ENCODE results near the gene DNM1L.

DNM1L gene

DNA sequence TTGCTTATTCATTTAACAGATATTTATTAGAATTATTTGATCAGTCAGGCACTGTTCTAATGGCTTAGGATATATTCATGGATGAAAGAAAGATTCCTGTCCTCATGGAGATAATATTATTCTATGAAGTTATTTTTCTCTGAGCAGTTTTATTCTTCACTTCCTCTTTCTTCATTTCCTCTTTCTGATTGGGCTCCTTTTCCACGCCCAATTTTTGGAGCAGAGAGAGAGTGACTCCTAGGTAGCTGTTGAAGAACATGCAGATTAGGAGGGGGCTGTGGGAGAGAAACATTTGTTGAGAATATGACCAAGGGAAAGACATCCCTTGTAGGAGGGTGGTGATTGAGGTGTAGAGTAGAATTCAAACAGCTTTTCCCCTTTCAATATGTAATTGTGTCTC, 82.6 kb downstream of the DNM1L start:
- DNase-seq: no peak

DNA sequence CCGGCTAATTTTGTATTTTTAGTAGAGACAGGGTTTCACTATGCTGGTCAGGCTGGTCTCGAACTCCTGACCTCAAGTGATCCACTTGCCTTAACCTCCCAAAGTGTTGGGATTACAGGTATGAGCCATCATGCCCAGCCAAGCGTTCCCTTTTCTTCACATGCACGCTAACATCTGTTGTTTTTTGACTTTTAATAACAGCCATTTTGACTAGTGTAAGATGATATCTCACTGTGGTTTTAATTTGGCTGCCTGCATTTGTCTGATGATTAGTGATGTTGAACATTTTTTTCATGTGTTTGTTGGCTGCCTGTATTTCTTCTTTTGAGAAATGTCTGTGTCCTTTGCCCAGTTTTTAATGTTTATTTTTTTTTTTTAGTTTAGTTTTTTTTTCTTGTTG, 86.8 kb downstream of the DNM1L start:
- DNase-seq: no peak

DNA sequence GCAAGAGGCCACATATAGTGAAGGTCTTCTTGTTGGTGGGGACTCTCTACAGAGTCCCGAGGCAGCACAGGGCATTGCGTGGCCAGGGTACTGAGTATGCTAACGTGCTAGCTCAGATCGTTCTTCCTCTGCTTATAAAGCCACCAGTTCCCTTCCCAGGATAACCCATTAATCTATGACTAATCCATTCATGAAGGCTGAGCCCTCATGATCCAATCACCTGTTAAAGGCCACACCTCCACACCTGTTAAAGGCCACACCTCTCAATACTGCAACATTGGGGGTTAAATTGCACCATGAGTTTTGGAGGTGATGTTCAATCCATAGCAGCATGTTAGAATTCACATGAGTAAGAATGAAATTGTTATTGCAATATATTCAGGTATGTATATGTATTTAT, 89.4 kb downstream of the DNM1L start:
- no peak for DNase-seq

DNA sequence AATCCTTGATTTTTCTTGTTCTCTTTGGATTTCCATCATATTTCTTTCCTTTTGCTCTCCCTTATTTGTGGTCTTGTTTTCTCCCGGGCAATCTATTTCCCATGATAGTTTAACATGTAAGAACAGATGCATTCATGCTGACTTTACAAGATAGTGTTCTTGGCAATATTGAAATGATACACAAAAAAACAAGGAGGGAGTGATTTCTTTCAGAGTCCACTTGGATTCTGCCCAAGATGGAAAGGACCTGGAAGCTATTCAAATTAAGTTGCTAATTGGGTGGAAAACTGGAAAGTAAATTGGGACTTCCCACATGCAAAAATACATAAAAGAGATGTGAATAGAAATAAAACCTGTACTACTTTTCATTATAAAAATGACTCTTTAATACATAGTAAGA, 91.0 kb downstream of the DNM1L start:
- DNase-seq: no peak

DNA sequence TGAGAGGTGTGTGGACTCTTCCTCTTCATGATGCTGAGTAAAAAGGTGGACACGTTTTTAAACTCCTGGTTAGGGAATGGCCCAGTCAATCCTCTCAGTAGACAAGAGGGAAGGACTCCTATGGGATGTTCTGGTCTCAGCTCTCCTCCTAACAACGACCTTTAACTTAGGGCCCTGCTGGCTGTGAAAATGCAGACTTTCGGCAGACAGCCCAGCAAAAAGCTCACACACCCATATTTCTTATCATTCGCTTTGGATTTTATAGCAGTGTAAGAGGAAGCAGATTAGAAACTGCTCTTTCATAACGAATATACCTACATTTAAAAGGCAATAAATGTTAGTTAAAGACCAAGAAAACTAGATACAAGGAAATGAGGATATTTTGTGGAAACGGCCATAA, 94.6 kb downstream of the DNM1L start:
- DNase-seq: no peak

DNA sequence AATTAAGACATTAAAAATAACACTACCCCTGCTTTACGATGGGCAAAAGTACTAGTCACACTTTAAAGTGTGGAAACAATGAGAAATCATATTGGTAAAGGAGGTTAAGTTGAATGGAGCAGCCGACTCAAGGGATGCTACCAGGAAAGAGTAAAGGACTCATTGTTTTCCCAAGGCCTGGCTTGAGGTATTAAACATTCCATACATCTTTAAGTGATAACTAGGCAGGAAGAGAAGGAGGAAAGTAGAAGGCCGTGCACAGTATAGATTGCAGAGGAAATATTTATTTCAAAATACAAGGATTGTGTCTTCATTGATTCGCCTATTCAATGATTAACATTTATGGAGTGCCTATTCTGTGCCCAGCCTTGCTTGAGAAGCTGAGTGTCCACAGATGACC, 97.2 kb downstream of the DNM1L start:
- DNase-seq: no peak

DNA sequence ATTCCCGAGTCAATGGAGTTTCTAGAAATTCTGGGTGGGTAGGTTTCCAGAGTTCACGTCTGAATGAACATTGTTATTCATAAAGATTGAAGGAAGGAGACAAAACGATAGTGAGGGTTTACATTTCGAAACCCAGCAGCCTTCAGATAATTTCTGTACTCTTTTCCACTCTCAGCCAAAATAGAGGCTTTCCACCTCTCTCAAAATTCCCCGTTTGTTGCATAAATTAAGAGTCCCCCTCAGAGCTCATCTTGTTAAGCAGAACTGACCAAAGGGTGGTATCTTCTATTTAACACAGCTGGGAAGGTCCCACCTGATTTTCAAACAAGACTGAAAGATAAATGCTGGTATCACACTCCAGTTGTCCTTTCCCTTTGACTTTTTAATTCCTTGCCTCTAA, 98.1 kb downstream of the DNM1L start:
- no peak for DNase-seq

DNA sequence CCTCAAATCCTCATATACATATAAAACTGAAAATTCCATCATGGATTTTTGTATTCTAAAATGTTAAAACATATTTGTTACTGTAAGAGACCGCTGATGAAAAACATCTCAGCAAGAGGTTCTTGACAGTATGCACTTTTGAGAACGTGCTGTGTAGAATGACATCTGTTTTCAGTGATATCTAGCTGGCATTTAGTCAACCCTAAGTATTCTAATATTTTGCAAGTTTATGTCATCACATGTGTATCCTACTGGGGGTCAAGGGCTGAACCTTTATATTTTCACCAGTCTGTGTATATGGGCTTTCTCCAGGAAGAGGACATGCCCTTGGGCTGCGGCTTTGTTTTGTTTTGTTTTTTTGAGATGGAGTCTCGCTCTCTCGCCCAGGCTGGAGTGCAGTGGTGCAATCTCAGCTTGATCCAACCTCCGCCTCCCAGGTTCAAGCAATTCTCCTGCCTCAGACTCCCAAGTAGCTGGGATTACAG, 98.6 kb downstream of the DNM1L start:
- no peak for DNase-seq

DNA sequence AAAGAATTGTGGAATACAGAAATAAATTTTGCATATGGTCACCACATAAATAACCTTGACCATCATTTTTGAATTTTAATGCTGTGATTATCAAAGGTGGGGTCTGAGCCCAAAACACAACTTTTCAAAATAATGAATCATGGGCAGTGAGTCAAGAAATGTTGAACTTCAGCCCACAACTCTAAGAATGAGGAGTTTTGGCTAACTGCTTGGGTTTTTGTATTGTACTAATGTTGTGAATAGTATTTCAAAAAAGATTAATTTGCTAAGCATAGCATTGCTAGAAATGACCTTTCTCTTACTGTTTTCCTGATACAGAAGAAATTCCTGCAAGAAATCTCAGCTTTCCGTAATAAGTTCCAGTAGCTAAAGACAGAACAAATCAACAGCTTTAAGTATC, 101.0 kb downstream of the DNM1L start:
- DNase-seq: no peak

DNA sequence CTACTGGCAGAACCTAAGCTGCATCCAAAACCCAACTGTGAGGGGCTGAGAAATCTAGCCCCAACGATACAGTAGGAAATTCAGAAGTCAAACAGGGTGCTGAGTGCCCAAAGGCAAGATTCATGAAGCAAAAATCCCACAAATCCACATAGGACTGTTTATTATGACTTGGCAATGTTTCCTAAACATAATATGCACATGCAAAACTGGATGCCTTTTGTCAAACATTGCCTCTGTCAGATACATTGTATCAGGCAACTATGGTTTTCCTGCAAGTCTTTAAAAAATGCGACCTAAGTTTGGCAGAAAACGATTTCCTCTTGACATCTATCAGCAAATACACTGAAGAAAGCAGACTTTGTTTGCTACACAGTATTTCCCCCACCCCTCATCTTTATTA, 103.9 kb downstream of the DNM1L start:
- DNase-seq: no peak

DNA sequence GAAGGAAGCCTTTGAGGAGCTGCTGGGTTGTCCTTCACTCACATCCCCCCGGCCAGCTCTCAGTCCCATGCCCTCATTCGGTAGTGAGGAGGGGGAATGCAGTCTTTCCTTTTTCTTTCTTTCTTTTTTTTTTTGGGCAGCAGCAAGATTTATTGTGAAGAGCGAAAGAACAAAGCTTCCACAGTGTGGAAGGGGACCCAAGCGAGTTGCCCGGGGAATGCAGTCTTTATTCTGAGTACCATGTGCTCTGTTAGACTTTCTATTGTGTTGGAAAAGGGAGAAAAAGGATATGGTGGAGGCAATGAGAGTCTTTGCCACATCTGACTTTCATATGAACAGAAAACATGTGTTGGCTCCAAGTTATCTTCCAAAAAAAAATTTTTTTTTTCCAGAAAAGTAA, 106.5 kb downstream of the DNM1L start:
- no peak for DNase-seq

DNA sequence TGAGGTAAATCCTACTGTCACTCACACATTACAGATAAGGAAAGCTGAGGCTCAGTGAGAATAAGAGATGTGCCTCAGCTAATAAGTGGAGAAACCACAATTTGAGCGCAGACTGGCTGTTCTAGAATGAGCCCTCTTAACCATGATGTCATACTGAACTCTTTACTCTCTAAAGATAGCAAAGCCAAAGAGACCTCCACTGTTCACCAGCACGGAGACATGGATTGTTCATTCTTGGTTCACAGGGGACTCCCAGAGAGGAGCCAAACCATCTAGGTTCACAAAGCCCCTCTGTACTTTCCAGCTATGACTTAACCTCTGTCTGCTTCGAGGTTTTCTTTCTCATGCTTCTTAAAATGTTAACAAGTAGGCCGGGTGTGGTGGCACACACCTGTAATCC, 109.3 kb downstream of the DNM1L start:
- no peak for DNase-seq

DNA sequence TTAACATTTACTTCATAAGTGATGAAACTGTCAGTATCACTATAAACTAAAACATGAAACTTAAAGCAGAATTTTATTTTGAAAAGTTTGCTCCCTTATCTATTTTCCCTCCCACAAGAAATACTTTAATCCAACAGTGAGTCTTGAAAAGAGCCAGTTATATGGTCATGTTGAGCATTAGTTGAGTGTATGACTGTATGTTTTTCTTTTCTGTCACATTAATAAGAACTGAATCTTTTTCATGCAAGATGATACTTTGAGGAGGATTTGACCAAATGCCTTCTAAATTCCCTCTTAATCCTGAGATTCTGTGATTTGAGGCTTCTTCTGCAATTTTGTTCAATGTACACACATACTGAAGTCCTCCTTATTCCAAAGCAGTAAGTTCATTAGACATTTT, 110.3 kb downstream of the DNM1L start:
- DNase-seq: no peak

DNA sequence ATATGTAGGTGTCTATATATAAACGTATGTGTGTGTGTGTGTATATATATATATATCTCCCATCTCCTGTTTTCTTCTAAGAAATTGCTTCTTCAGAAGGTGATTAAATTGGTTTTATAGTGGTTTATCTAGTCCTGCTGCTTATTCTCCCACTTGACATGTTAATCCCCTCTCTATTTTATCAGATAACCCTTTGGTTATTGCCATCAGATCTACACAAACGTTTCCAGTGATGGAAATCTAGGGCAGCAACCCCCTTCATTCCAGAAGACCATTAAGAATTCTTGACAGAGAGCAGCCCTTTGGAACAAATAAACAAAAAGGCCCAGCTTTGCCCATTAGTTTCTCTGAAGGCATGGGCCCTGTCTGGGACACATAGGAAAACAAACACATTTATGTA, 110.8 kb downstream of the DNM1L start:
- no peak for DNase-seq

DNA sequence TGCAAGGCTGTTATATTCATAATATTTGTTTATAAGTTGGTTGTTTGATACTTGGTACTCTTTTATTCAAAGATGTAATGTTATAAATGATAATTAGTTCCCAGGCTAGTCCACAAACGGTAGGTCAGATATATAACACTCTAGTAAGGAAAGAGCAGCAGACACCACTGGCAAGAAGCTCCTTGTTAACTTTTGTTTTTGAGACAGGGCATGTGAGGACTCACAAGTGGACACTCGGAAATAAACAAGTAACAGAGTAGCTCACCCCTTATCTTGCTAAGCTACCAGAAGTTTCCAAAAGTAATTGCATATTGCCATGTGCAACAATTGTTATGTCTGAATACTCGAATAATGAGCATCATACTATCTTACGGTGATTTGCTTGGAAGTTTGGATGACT, 115.2 kb downstream of the DNM1L start:
- DNase-seq: no peak

Measured in CD4-positive, alpha-beta T cell treated with Interleukin-6 for 4 hours (primary cell).